Uterus (tissue), 2 donors: ENCODE results near the gene TCF12.

Experiments used
- POLR2A ChIP-seq, 2 donors: fragments of 450-650 bp; IDR thresholded peaks; one replicate each; pipeline ENCODE4 v1.6.1; 2016; ENCODE audit warnings: antibody characterized with exemption in 2 of 2, mild to moderate bottlenecking in 1 of 2, moderate library complexity in 1 of 2
- TF ChIP-seq, protein P1 (sequence below), 4 experiments: fragments of 200-600 bp in 2 of 4; fragments of 450-650 bp in 2 of 4; sonication (generic) in 2 of 4; IDR thresholded peaks; one replicate each; pipeline ENCODE4 v1.5.1; 2016 to 2019; ENCODE audit warnings: antibody characterized with exemption in 4 of 4, mild to moderate bottlenecking in 2 of 4, moderate library complexity in 1 of 4

DNA sequence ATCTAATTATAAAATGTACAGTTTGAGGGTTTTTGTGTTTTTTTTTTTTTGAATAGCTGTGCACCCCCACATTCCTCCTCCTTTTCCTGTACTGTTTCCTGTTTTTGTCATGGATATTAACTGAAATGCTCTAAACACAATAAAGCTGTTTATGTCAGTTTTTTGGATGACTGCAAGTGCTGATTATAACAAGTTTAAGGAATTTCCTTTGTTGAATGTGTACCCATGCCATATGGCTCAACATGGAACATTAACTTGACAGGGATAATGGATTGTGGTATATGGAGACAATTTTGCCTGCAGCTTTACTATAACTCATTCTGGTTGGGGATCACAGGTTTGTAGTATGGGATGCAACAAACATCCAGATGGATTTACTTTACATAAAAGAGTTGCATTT is 216.4 kb downstream of the TCF12 start:
- TF ChIP-seq, protein P1, sequence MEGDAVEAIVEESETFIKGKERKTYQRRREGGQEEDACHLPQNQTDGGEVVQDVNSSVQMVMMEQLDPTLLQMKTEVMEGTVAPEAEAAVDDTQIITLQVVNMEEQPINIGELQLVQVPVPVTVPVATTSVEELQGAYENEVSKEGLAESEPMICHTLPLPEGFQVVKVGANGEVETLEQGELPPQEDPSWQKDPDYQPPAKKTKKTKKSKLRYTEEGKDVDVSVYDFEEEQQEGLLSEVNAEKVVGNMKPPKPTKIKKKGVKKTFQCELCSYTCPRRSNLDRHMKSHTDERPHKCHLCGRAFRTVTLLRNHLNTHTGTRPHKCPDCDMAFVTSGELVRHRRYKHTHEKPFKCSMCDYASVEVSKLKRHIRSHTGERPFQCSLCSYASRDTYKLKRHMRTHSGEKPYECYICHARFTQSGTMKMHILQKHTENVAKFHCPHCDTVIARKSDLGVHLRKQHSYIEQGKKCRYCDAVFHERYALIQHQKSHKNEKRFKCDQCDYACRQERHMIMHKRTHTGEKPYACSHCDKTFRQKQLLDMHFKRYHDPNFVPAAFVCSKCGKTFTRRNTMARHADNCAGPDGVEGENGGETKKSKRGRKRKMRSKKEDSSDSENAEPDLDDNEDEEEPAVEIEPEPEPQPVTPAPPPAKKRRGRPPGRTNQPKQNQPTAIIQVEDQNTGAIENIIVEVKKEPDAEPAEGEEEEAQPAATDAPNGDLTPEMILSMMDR (IDR thresholded peaks at IDR 0.05): no peak
- TF ChIP-seq POLR2A (IDR thresholded peaks at IDR 0.05): no peak
